Body of pancreas (tissue), 4 donors: ENCODE measurements around the gene HS6ST3. TPM values are rescaled to one million over a fixed set of nuclear protein-coding genes. Genes with fewer than 3 reads are reported as not detected.

ENCODE experiments used
- ATAC-seq: fragments of 150-250 bp; one replicate; pipeline ENCODE4 v1.9.1; 2016
- DNase-seq, 4 donors: peaks; one replicate each; pipeline ENCODE4 v3.0.0-alpha.2; 2019
- H3K27ac ChIP-seq, 4 donors: fragments of 200-600 bp; sonication (generic); 1 replicate in 3 of 4; 2 replicates in 1 of 4; pipeline versions ENCODE4 v1.5.1 to v1.6.1; 2016 to 2019; ENCODE audit warnings: mild to moderate bottlenecking in 1 of 4, mixed read lengths in 1 of 4, moderate library complexity in 1 of 4
- H3K27me3 ChIP-seq, 2 donors: fragments of 200-600 bp; sonication (generic); one replicate each; pipeline ENCODE4 v1.6.0; 2016; ENCODE audit warnings: mild to moderate bottlenecking in 1 of 2
- H3K36me3 ChIP-seq, 2 donors: fragments of 200-600 bp; sonication (generic); replicated peaks in 1 of 2; 2 replicates each; pipeline ENCODE4 v1.5.1; 2016; ENCODE audit warnings: low read depth in 2 of 2; ENCODE audit not compliant: insufficient read depth in 1 of 2
- H3K4me1 ChIP-seq: fragments of 200-600 bp; sonication (generic); one replicate; pipeline ENCODE4 v1.6.0; 2016
- H3K4me3 ChIP-seq, 2 donors: fragments of 200-600 bp; sonication (generic); 1 replicate in 1 of 2; 2 replicates in 1 of 2; pipeline ENCODE4 v1.5.1; 2016 to 2019
- H3K9me3 ChIP-seq, 3 donors: fragments of 200-600 bp; sonication (generic); 1 replicate in 2 of 3; 2 replicates in 1 of 3; pipeline ENCODE4 v1.5.1; 2016
- POLR2A ChIP-seq, 3 donors: fragments of 450-650 bp; IDR thresholded peaks; one replicate each; pipeline ENCODE4 v1.6.1; 2016; ENCODE audit warnings: antibody characterized with exemption in 3 of 3, mild to moderate bottlenecking in 2 of 3
- WGBS, 2 donors: methylation state at CpG; one replicate each; pipeline ENCODE4 v1.1.5; 2017; 5-methylcytosine and 5-hydroxymethylcytosine counted together
- intact Hi-C: fragments of 100-400 bp; cut with DNase I; formaldehyde crosslinking; loops from one replicate; pipeline ENCODE4 v1.15.1; 2023
- total RNA-seq, 2 donors: library from RNA; depleted of rRNA; stranded (reverse); fragments of >200 nt; gene quantifications; one replicate each; pipeline ENCODE4 v1.1.0, GENCODE V29; 2016
- TF ChIP-seq, protein P1 (sequence below), 7 experiments: fragments of 450-650 bp in 4 of 7; fragments of 200-600 bp in 3 of 7; sonication (generic) in 3 of 7; IDR thresholded peaks; one replicate each; pipeline ENCODE4 v1.5.1; 2016 to 2019; ENCODE audit warnings: antibody characterized with exemption in 7 of 7

HS6ST3 gene
- total RNA-seq, 2 donors from 2014 or later = 1.3 to 2.3 TPM

- intact Hi-C loops = no loop called here
- no peak overlapping the region for H3K4me3 ChIP-seq
- no peak overlapping the region for H3K27ac ChIP-seq
- H3K36me3 ChIP-seq = no peaks in the 10 kb centered on the region
- H3K9me3 ChIP-seq = no peaks in the 10 kb centered on the region
- no peak for DNase-seq
- no peaks in the 10 kb centered on the region for H3K27me3 ChIP-seq
- TF ChIP-seq POLR2A (IDR thresholded peaks at IDR 0.05) = no peak
- TF ChIP-seq, protein P1, sequence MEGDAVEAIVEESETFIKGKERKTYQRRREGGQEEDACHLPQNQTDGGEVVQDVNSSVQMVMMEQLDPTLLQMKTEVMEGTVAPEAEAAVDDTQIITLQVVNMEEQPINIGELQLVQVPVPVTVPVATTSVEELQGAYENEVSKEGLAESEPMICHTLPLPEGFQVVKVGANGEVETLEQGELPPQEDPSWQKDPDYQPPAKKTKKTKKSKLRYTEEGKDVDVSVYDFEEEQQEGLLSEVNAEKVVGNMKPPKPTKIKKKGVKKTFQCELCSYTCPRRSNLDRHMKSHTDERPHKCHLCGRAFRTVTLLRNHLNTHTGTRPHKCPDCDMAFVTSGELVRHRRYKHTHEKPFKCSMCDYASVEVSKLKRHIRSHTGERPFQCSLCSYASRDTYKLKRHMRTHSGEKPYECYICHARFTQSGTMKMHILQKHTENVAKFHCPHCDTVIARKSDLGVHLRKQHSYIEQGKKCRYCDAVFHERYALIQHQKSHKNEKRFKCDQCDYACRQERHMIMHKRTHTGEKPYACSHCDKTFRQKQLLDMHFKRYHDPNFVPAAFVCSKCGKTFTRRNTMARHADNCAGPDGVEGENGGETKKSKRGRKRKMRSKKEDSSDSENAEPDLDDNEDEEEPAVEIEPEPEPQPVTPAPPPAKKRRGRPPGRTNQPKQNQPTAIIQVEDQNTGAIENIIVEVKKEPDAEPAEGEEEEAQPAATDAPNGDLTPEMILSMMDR (IDR thresholded peaks at IDR 0.05) = no peak
- H3K4me1 ChIP-seq = no peaks in the 10 kb centered on the region
- WGBS, 2 donors = 64 to 87% methylated on average over 6 of the region's 6 CpGs
- ATAC-seq = no peak
Observed at GRCh38 chr13:96481482-96481881, 391.6 kb downstream of the HS6ST3 start.

DNA sequence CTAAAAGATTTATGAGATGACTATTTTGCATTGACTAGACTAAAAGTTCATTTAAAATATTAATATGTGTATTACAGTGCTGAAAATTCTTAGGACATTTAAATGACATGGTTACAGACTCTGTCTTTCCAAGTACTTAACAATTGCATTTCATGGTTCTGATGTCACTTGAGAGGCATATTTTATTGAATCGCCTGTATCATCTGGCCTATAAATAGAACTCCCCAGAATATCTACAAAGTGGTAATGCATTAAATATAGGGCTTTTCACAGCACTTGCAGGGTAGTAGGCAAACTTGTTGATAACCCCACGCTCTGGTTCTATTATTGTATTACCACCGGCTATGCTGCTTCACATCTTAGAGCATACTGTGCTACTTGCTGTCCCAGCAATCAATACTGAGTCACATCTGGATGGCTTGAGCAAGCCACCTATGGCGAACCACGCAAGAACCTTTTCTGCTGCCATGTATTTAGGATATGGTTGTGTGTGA, 400.6 kb downstream of the HS6ST3 start:
- WGBS, 2 donors = 84 to 91% methylated on average over 5 of the region's 5 CpGs
- Histone ChIP-seq H3K36me3 (no peaks in the 10 kb centered on the region), H3K4me3 (no peak overlapping the region), H3K9me3 (no peaks in the 10 kb centered on the region), H3K27ac (peak overlapping the region in 1 of 4 donors; percentile 14), H3K4me1 (peaks cover 28% of the 10 kb centered on the region), H3K27me3 (no peaks in the 10 kb centered on the region)
- DNase-seq (no peak), ATAC-seq (no peak)
- intact Hi-C loops = no loop called here
- TF ChIP-seq POLR2A (IDR thresholded peaks at IDR 0.05) = no peak
- TF ChIP-seq, protein P1 (IDR thresholded peaks at IDR 0.05) = no peak

DNA sequence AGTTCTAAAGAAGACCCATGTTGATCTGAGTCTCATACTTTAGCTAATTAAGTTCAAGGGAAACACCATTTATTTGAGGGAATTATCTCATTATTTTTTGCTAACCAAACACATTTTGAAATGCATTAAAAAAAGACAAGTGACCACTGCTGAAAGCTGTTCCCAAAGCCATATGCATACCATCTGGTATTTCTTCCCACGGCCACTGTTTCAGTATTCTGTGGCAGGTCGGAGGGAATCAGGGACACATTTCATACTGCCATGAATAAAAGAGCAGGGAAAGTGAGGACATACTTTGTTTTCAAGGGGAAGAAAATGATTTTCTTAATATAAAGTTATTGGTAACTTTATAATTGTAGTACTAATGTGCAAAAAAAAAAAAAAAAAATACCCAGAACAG, 401.2 kb downstream of the HS6ST3 start:
- WGBS, 2 donors = 25 to 38% methylated on average over 2 of the region's 2 CpGs
- TF ChIP-seq, protein P1 (IDR thresholded peaks at IDR 0.05) = no peak
- TF ChIP-seq POLR2A (IDR thresholded peaks at IDR 0.05) = no peak
- DNase-seq = peak; percentile 44 to 56 (median 51)
- Histone ChIP-seq H3K4me1 (peaks cover 28% of the 10 kb centered on the region), H3K36me3 (no peaks in the 10 kb centered on the region), H3K27me3 (no peaks in the 10 kb centered on the region), H3K27ac (peak overlapping the region in 1 of 4 donors; percentile 14), H3K9me3 (no peaks in the 10 kb centered on the region), H3K4me3 (no peak overlapping the region)
- ATAC-seq = peak; percentile 75
- intact Hi-C loops = no loop called here

- Histone ChIP-seq H3K4me3 (no peak overlapping the region), H3K27ac (no peak overlapping the region), H3K36me3 (no peaks in the 10 kb centered on the region), H3K9me3 (no peaks in the 10 kb centered on the region), H3K27me3 (no peaks in the 10 kb centered on the region), H3K4me1 (peaks cover 28% of the 10 kb centered on the region)
- ATAC-seq (peak; percentile 40), DNase-seq (peak; percentile 50 to 71 (median 58))
- 14 to 19% methylated on average over 4 of the region's 4 CpGs for WGBS, 2 donors
- intact Hi-C loops = no loop called here
- TF ChIP-seq POLR2A (IDR thresholded peaks at IDR 0.05) = no peak
- TF ChIP-seq, protein P1 (IDR thresholded peaks at IDR 0.05) = no peak
Observed at GRCh38 chr13:96492766-96493165, 402.9 kb downstream of the HS6ST3 start.

DNA sequence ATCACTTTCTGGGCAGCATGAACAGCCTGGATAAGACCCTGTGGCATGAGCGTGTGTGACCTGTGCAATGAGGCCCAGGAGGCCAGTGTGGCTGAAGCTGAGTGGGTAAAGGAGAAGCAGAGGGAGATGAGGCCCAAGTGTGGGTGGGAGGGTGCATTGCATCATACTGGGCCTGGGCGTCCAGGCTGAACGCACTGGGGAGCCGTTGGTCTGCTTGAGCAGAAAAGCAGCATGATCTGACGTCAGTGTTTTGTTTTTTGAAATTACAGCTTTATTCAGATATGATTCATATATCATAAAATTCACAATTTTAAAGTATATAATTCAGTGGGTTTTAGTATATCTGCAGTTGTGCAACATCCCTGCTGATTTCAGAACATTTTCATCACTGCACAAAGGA, 409.7 kb downstream of the HS6ST3 start:
- no peaks in the 10 kb centered on the region for H3K4me1 ChIP-seq
- 85 to 95% methylated on average over 5 of the region's 5 CpGs for WGBS, 2 donors
- H3K36me3 ChIP-seq = no peaks in the 10 kb centered on the region
- TF ChIP-seq, protein P1 (IDR thresholded peaks at IDR 0.05) = no peak
- TF ChIP-seq POLR2A (IDR thresholded peaks at IDR 0.05) = no peak
- DNase-seq (no peak), ATAC-seq (no peak)
- H3K27ac ChIP-seq = no peak overlapping the region
- H3K4me3 ChIP-seq = no peak overlapping the region
- intact Hi-C loops = no loop called here
- no peaks in the 10 kb centered on the region for H3K27me3 ChIP-seq
- H3K9me3 ChIP-seq = no peaks in the 10 kb centered on the region
